Glutamatergic neuron (in vitro differentiated cells): ENCODE results near the gene THADA. TPM values are rescaled to one million over a fixed set of nuclear protein-coding genes. Genes with fewer than 3 reads are reported as not detected.

Experiments used
- DNase-seq: peaks from one replicate; pipeline ENCODE4 v3.0.0; 2022
- H3K27ac Mint-ChIP-seq: one replicate; pipeline ENCODE4 v1.8.0; 2020; ENCODE audit warnings: mild to moderate bottlenecking, mixed read lengths, inconsistent platforms; ENCODE audit not compliant: unreplicated experiment
- H3K27me3 Mint-ChIP-seq: one replicate; pipeline ENCODE4 v1.8.0; 2020; ENCODE audit warnings: mild to moderate bottlenecking, moderate library complexity, mixed read lengths, inconsistent platforms; ENCODE audit not compliant: unreplicated experiment
- H3K36me3 Mint-ChIP-seq: one replicate; pipeline ENCODE4 v1.8.0; 2020; ENCODE audit warnings: mild to moderate bottlenecking, mixed read lengths, inconsistent platforms; ENCODE audit not compliant: unreplicated experiment
- H3K4me1 Mint-ChIP-seq: one replicate; pipeline ENCODE4 v1.8.0; 2020; ENCODE audit warnings: mild to moderate bottlenecking, low read depth, mixed read lengths, inconsistent platforms; ENCODE audit not compliant: unreplicated experiment
- H3K4me3 Mint-ChIP-seq: one replicate; pipeline ENCODE4 v1.8.0; 2020; ENCODE audit warnings: mild to moderate bottlenecking, mixed read lengths, inconsistent platforms; ENCODE audit not compliant: unreplicated experiment
- H3K9me3 Mint-ChIP-seq: one replicate; pipeline ENCODE4 v1.8.0; 2020; ENCODE audit warnings: mild to moderate bottlenecking, moderate library complexity, mixed read lengths, inconsistent platforms; ENCODE audit not compliant: unreplicated experiment
- total RNA-seq: library from RNA; stranded (reverse); fragmentation: NEBNext Ultra II Directional; extraction: Animal tissue kit (Norgen Biotek cat#: 25700); gene quantifications from one replicate; pipeline ENCODE4 v1.2.1, GENCODE V29; 2021; ENCODE audit not compliant: unreplicated experiment
- TF ChIP-seq, protein P1 (sequence below): fragments of 200-600 bp; sonication (generic); IDR thresholded peaks from one replicate; pipeline ENCODE4 v1.5.0; 2021; ENCODE audit not compliant: partially characterized antibody, unreplicated experiment

Gene THADA
- total RNA-seq, 1 donor from 2014 or later = 15.0 TPM

DNA sequence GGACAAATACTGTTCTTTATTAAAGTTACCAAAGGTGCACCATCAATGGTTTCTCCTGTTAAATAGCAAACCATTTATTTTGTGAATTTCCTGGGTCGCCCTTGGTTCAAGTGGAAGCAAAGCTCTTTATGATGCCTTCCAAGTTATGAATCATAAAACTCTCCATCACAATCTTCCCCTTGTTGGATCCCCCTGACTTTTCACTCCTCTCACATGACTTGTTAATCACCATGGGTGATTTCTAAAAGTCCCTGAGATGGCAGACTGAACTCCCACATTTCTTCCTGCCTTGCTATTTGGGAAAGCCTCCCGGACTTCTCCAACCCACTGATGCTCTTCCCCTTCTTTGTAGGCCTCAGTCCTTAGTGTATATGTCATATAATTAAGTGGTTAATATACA, 176.0 kb downstream of the THADA start:
- H3K4me1 Mint-ChIP-seq = no peaks in the 10 kb centered on the region
- H3K27me3 Mint-ChIP-seq = no peaks in the 10 kb centered on the region
- H3K36me3 Mint-ChIP-seq = no peaks in the 10 kb centered on the region
- H3K9me3 Mint-ChIP-seq = no peaks in the 10 kb centered on the region
- H3K4me3 Mint-ChIP-seq = no peak overlapping the region
- DNase-seq = no peak
- H3K27ac Mint-ChIP-seq = no peak overlapping the region
- TF ChIP-seq, protein P1, sequence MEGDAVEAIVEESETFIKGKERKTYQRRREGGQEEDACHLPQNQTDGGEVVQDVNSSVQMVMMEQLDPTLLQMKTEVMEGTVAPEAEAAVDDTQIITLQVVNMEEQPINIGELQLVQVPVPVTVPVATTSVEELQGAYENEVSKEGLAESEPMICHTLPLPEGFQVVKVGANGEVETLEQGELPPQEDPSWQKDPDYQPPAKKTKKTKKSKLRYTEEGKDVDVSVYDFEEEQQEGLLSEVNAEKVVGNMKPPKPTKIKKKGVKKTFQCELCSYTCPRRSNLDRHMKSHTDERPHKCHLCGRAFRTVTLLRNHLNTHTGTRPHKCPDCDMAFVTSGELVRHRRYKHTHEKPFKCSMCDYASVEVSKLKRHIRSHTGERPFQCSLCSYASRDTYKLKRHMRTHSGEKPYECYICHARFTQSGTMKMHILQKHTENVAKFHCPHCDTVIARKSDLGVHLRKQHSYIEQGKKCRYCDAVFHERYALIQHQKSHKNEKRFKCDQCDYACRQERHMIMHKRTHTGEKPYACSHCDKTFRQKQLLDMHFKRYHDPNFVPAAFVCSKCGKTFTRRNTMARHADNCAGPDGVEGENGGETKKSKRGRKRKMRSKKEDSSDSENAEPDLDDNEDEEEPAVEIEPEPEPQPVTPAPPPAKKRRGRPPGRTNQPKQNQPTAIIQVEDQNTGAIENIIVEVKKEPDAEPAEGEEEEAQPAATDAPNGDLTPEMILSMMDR = no peak

DNA sequence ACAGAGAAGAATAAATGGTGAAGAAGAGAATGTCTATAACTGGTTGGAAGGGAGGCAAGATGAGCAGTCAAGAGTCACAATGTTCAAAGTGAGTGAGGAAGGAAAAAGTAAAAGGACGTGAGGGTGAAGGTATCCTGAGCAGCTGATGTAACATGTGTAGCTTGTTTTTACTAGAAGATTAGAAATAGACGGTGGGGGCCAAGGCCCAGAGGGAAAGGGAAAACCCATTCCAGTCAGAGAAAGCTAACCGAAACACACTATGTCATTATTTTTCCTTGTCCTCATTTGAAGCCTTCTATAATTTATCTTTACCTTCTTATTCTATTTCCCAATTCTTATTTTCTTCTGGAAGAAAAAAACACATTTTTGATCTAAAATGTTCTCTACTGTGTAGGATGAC, 176.6 kb downstream of the THADA start:
- no peaks in the 10 kb centered on the region for H3K27me3 Mint-ChIP-seq
- no peak overlapping the region for H3K4me3 Mint-ChIP-seq
- H3K4me1 Mint-ChIP-seq = no peaks in the 10 kb centered on the region
- H3K9me3 Mint-ChIP-seq = no peaks in the 10 kb centered on the region
- no peak for DNase-seq
- TF ChIP-seq, protein P1 = no peak
- H3K36me3 Mint-ChIP-seq = no peaks in the 10 kb centered on the region
- H3K27ac Mint-ChIP-seq = no peak overlapping the region

DNA sequence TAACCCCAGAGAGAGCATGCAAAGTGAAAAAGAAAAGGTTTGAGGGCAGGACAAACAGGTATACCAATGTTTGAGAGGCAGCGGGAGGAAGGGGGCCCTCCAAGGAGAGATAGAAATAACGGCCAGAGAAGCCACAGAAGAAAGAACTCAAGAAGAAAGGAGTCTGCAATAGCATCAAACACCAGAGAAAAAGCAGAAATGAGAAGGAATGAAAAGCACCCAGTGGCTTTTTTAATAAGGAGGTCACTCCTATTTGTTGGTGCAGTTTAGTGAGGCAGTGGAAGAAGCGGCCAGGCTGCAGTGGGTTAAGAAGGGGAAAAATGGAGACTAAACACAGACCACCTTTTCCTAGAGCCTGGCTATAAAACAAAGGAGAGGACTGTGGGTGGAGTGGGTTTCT, 177.2 kb downstream of the THADA start:
- DNase-seq = no peak
- Mint-ChIP-seq H3K27me3 (no peaks in the 10 kb centered on the region), H3K9me3 (no peaks in the 10 kb centered on the region), H3K27ac (no peak overlapping the region), H3K36me3 (no peaks in the 10 kb centered on the region), H3K4me1 (no peaks in the 10 kb centered on the region), H3K4me3 (no peak overlapping the region)
- TF ChIP-seq, protein P1 = no peak

- Mint-ChIP-seq H3K9me3 (no peaks in the 10 kb centered on the region), H3K4me1 (no peaks in the 10 kb centered on the region), H3K27ac (no peak overlapping the region), H3K36me3 (no peaks in the 10 kb centered on the region), H3K27me3 (no peaks in the 10 kb centered on the region), H3K4me3 (no peak overlapping the region)
- no peak for DNase-seq
- TF ChIP-seq, protein P1 = no peak
These were observed 178.5 kb downstream of the THADA start for GRCh38 chr2:43417300-43417699.

DNA sequence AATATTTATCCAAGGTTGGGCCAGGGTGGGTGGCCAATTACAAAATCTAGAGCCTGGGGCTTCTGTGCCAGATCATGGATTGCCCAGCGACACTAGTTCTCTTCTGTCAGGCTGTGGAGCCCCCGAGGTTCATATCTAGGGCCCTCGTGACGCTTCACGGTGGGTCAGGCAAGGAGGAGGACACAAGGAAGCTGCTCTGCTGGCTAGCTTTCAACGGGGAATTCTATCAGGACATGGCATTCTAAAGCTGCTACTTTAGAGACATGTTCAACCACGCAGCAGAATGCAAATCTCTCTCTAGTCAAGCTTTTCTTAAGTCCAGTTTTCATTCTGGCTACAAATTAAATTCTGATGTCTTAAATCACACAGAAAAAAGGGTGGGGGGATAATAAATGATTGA, 180.2 kb downstream of the THADA start:
- H3K36me3 Mint-ChIP-seq = no peaks in the 10 kb centered on the region
- TF ChIP-seq, protein P1 = no peak
- H3K4me1 Mint-ChIP-seq = no peaks in the 10 kb centered on the region
- H3K27ac Mint-ChIP-seq = no peak overlapping the region
- no peaks in the 10 kb centered on the region for H3K27me3 Mint-ChIP-seq
- H3K9me3 Mint-ChIP-seq = no peaks in the 10 kb centered on the region
- H3K4me3 Mint-ChIP-seq = no peak overlapping the region
- DNase-seq = no peak
